ENCODE data around the gene DDA1. TPM values are rescaled to one million over a fixed set of nuclear protein-coding genes. Genes with fewer than 3 reads are reported as not detected.

DDA1 gene
- total and polyA plus RNA-seq, 2 of the 13 experiments (the other 11 are each of a cell fraction or from before 2014, with no cell fraction given) = 24.5 to 26.0 TPM

GRCh38 chr19:17260842-17261325, 48.5 kb upstream of the DDA1 start (continued):
- TF ChIP-seq ZNF879 (CRISPR knock-in tag; IDR thresholded peaks at IDR 0.05) = no peak
- TF ChIP-seq NR2F2 (IDR thresholded peaks at IDR 0.05; ENCODE audit: borderline replicate concordance, low read depth) = no peak
- TF ChIP-seq ZBTB37 (CRISPR knock-in tag; IDR thresholded peaks at IDR 0.05) = no peak
- no peak for TF ChIP-seq NR2F6 (IDR thresholded peaks at IDR 0.05)
- peak; percentile 64; the same call in 1 of the 2 replicates for TF ChIP-seq NR2F6 (CRISPR knock-in tag; IDR thresholded peaks at IDR 0.05)
- TF ChIP-seq KDM2A (CRISPR knock-in tag; IDR thresholded peaks at IDR 0.05; ENCODE audit: borderline replicate concordance, low read depth) = peak; percentile 70; the same call in 1 of the 2 replicates
- TF ChIP-seq KLF16 (CRISPR knock-in tag; IDR thresholded peaks at IDR 0.05) = peak in 1 of 2 experiments; percentile 61; a peak in 1 of 4 replicates
- TF ChIP-seq ZNF232 (CRISPR knock-in tag; IDR thresholded peaks at IDR 0.05; ENCODE audit: borderline replicate concordance) = no peak
- TF ChIP-seq SRF (IDR thresholded peaks at IDR 0.05; ENCODE audit: low read depth, low read length) = no peak
- TF ChIP-seq RERE (CRISPR knock-in tag; IDR thresholded peaks at IDR 0.05; ENCODE audit: low read depth) = no peak
- TF ChIP-seq IRF9 (CRISPR knock-in tag; IDR thresholded peaks at IDR 0.05; ENCODE audit: borderline replicate concordance) = peak; percentile 40; the same call in 1 of the 2 replicates
- no peak for TF ChIP-seq ZC3H4 (CRISPR knock-in tag; IDR thresholded peaks at IDR 0.05; ENCODE audit: borderline replicate concordance)
- TF ChIP-seq ASH2L (IDR thresholded peaks at IDR 0.05; ENCODE audit: insufficient read length, low read depth, low read length) = no peak
- peak; percentile 69; the same call in 1 of the 2 replicates for TF ChIP-seq KAT8 (CRISPR knock-in tag; IDR thresholded peaks at IDR 0.05)
- TF ChIP-seq CC2D1A (CRISPR knock-in tag; IDR thresholded peaks at IDR 0.05) = no peak
- TF ChIP-seq ZNF672 (CRISPR knock-in tag; IDR thresholded peaks at IDR 0.05) = no peak
- no peak for TF ChIP-seq ZBTB44 (CRISPR knock-in tag; IDR thresholded peaks at IDR 0.05)
- no peak for TF ChIP-seq ZNF7 (CRISPR knock-in tag; IDR thresholded peaks at IDR 0.05)
- TF ChIP-seq ZSCAN29 (CRISPR knock-in tag; conservative IDR thresholded peaks at IDR 0.05) = 0 out of 2 replicates have a peak, but pooled peaks have one; percentile 22
- TF ChIP-seq DPF2 (CRISPR knock-in tag; IDR thresholded peaks at IDR 0.05; ENCODE audit: borderline replicate concordance, low read depth) = no peak
- TF ChIP-seq ZSCAN22 (CRISPR knock-in tag; IDR thresholded peaks at IDR 0.05) = peak; percentile 91
- TF ChIP-seq ZNF343 (CRISPR knock-in tag; IDR thresholded peaks at IDR 0.05) = no peak
- TF ChIP-seq FOXA3 (CRISPR knock-in tag; IDR thresholded peaks at IDR 0.05) = 0 out of 2 replicates have a peak, but pooled peaks have one; percentile 19
